KOPT-K1 (cell line): ENCODE results near the gene APPL2.
"Not testable (repeated sequence)": the region's sequence is repeated elsewhere in the genome, so short reads cannot be mapped to it uniquely, and the experiment has no call there.

Source experiments
- H3K27ac ChIP-seq: fragments of 200-600 bp; sonication (generic); 2 replicates; pipeline ENCODE4 v1.5.1; 2016; ENCODE audit warnings: antibody characterized with exemption, mild to moderate bottlenecking, low read depth, low read length; ENCODE audit not compliant: poor library complexity, severe bottlenecking
- H3K36me3 ChIP-seq: fragments of 200-600 bp; sonication (generic); 2 replicates; pipeline ENCODE4 v1.5.1; 2017; ENCODE audit warnings: antibody characterized with exemption, mild to moderate bottlenecking, low read length, moderate library complexity; ENCODE audit not compliant: insufficient read depth
- H3K9me3 ChIP-seq: fragments of 200-600 bp; sonication (generic); 2 replicates; pipeline ENCODE4 v1.5.1; 2017; ENCODE audit warnings: antibody characterized with exemption, low read length, mild to moderate bottlenecking; ENCODE audit not compliant: insufficient read depth, poor library complexity, severe bottlenecking

The APPL2 gene

GRCh38 chr12:105267711-105268110 lies 31.7 kb upstream of the APPL2 start:
- no peaks in the 10 kb centered on the region for H3K9me3 ChIP-seq
- no peak overlapping the region for H3K27ac ChIP-seq
- no peaks in the 10 kb centered on the region for H3K36me3 ChIP-seq

DNA sequence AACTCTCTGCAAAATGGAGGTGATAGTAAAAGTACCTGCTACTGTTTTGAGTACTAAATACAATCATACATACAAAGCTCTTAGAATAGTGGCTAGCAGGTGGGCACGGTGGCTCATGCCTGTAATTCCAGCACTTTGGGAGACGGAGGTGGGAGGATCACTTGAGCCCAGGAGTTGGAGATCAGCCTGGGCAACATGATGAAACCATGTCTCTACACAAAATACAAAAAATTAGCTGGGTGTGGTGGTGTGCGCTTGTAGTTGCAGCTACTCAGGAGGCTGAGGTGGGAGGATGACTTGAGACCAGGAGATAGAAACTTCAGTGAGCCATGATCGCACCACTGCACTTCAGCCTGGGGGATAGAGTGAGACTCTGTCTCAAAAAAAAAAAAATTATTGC lies 28.8 kb upstream of the APPL2 start:
- Histone ChIP-seq H3K27ac (no peak overlapping the region), H3K36me3 (no peaks in the 10 kb centered on the region), H3K9me3 (no peaks in the 10 kb centered on the region)

DNA sequence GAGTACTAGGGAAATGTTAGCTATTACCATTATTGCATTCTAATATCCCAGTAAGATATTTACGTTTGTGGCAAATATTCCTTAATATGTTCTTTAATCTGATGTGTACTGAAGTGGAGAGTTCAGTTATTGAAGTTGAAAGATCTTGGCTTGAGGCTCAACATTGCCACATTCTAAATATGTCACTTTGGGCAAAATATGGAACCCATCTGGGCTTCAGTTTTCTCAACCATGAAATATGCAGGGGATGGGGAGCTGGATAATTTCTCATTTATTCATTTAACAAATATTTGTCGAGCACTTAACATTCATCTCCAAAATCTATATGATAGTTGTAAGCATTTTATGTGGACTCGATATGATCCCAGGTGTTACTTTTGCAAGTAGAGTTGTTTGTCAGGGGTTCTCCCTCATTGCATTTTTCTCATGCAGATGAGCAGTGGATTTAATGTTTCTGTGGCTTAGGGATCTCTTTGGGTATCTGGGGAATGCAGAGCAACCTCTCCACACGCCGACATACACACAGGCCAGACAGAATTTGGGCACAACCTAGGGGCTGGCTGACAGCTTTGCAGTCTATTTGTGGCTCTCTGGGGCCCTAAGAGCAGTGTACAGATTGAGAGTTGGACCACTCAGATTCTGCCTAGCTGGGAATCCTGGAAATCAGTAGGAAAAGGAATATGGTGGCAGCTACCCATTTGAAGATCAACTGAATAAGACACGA lies 26.6 kb upstream of the APPL2 start:
- H3K9me3 ChIP-seq = no peaks in the 10 kb centered on the region
- H3K36me3 ChIP-seq = no peaks in the 10 kb centered on the region
- no peak overlapping the region for H3K27ac ChIP-seq

- no peak overlapping the region for H3K27ac ChIP-seq
- no peaks in the 10 kb centered on the region for H3K9me3 ChIP-seq
- H3K36me3 ChIP-seq = no peaks in the 10 kb centered on the region
These were observed 25.0 kb upstream of the APPL2 start for GRCh38 chr12:105261010-105261409.

GRCh38 chr12:105259226-105259625 lies 23.3 kb upstream of the APPL2 start:
- no peaks in the 10 kb centered on the region for H3K36me3 ChIP-seq
- H3K9me3 ChIP-seq = no peaks in the 10 kb centered on the region
- no peak overlapping the region for H3K27ac ChIP-seq

DNA sequence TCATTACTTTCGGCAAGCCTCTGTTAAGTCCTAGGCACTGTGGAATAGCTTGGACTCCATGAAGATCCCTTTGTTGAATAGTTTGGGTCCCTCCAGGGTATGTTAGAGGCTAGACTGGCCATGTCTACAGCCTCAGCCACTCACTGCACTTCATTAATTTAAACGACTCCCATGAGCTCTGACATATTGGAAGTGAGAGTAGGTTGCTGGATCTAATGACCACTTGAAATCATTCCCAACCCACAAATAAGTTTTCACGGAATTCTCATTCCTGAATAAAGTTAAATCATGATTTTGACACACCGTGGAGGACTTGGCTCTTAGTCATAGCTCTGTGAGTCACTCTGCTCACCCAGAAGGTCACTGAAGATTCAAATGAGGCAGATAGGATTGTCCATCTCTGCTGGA lies 21.4 kb upstream of the APPL2 start:
- Histone ChIP-seq H3K36me3 (no peaks in the 10 kb centered on the region), H3K9me3 (no peaks in the 10 kb centered on the region), H3K27ac (no peak overlapping the region)

- H3K9me3 ChIP-seq = no peaks in the 10 kb centered on the region
- H3K27ac ChIP-seq = no peak overlapping the region
- no peaks in the 10 kb centered on the region for H3K36me3 ChIP-seq
These were observed 20.9 kb upstream of the APPL2 start for GRCh38 chr12:105256921-105257320.

DNA sequence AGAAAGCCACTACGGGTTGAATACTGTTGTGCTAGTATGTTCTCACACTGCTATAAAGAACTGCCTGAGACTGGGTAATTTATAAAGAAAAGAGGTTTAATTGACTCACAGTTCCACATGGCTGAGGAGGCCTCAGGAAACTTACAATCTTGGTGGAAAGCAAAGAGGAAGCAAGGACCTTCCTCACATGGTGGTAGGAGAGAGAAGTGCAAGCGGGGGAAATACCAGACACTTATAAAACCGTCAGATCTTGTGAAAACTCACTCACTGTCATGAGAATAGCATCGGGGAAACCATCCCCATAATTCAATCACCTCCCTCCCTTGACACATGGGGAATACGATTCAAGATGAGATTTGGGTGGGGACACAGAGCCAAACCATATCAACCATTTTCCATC lies 20.5 kb upstream of the APPL2 start:
- not testable (repeated sequence) for H3K27ac ChIP-seq, H3K9me3 ChIP-seq, H3K36me3 ChIP-seq

DNA sequence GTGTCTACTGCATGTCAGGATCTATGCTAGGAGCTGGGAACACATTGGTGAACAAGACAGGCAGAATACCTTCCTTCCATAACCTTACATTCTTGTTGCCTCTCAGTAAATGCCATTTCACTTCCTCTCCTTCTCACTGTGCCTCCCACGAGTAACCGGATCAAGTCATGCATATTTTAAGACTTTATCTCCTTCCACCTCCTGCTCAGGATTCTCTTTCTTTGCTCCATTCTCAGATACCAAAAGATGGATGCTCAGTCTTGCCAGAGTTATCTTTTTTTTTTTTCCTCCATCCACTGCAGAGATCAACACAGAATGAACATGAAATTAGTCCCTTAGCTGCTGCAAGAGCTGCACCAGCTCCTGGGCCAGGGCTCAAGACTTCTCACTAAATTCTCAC lies 20.0 kb upstream of the APPL2 start:
- no peaks in the 10 kb centered on the region for H3K36me3 ChIP-seq
- no peak overlapping the region for H3K27ac ChIP-seq
- H3K9me3 ChIP-seq = no peaks in the 10 kb centered on the region

DNA sequence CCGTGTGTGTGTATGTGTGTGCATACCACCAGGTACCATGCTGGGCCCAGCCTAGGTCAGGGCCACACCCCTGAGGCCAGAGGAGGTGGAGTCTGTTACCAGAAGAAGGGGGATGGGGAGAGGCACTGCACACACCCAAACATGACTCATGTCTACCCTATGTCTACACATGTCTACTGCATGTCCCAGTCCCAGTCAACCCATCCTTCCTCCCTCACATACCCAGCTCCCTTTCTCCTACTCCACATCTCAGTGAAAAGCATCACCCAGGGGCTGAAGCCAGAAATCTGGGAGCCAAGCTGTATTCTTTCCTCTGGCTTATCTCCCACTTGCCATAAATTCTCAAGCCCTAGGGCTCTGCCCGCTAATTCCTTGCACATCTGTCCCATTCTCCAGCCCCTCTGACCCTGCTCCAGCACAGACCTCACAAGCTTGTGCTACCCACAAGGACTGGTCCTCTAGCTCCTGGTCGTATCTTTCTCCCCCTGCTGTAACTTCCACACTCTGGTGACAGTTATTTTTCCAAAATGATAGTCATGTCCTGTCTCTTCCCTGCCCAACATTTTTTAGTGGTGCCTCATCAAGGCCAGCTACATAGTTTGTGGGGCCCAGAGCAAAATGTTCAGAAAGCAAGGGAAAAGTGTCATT lies 18.0 kb upstream of the APPL2 start:
- Histone ChIP-seq H3K27ac (no peak overlapping the region), H3K36me3 (no peaks in the 10 kb centered on the region), H3K9me3 (no peaks in the 10 kb centered on the region)

- no peak overlapping the region for H3K27ac ChIP-seq
- H3K9me3 ChIP-seq = no peaks in the 10 kb centered on the region
- no peaks in the 10 kb centered on the region for H3K36me3 ChIP-seq
These were observed 16.9 kb upstream of the APPL2 start for GRCh38 chr12:105252901-105253300.

- H3K27ac ChIP-seq, H3K9me3 ChIP-seq, H3K36me3 ChIP-seq: not testable (repeated sequence)
These were observed 9.9 kb upstream of the APPL2 start for GRCh38 chr12:105245776-105246427.

GRCh38 chr12:105245291-105245690 lies 9.3 kb upstream of the APPL2 start:
- no peak overlapping the region for H3K27ac ChIP-seq
- no peaks in the 10 kb centered on the region for H3K9me3 ChIP-seq
- no peaks in the 10 kb centered on the region for H3K36me3 ChIP-seq

DNA sequence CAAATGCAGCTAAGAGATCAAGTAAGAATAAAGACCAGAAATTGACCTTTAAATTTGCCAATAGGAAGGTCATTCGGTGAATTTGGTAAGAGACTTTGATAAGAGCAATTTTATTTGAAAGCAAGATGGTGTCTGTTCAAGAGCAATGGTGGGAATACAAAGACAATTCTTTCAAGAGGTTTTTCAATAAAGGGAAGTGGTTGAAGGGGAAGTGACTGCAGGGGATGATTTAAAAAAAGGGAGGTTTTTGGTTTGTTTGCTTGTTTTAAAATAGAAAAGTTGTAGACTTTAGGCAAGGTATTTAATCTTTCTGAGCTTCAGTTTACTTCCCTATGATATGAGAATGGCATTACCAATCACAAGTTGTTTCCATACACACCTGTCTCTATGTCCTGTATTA lies 4.3 kb upstream of the APPL2 start:
- Histone ChIP-seq H3K9me3 (no peaks in the 10 kb centered on the region), H3K36me3 (no peaks in the 10 kb centered on the region), H3K27ac (no peak overlapping the region)

- Histone ChIP-seq H3K9me3 (no peaks in the 10 kb centered on the region), H3K36me3 (no peaks in the 10 kb centered on the region), H3K27ac (no peak overlapping the region)
These were observed 3.3 kb upstream of the APPL2 start for GRCh38 chr12:105239304-105239703.

DNA sequence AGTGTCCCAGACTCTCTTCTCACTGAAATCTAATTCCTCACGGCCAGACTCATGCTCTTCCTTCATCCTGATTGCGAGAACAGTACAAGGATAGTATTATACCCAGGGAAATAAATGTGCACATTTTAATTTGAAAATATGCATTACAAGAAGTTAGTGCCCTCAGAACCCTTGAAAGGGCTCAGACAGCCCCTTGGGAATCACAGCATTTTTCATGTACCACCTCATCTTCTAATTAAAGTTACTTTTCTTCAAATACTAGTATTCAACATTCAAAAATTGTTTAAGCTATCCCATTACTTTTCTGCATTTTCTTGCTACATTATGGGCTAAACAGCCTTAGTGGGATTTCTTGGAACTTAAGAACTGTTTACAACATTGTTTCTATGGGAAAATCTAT lies 1.7 kb upstream of the APPL2 start:
- Histone ChIP-seq H3K36me3 (no peaks in the 10 kb centered on the region), H3K27ac (no peak overlapping the region), H3K9me3 (no peaks in the 10 kb centered on the region)
